ENCODE data around the gene RFTN1.
A peak's percentile ranks its signal among the peaks of the same experiment; 100 is the strongest.

Gene RFTN1

DNA sequence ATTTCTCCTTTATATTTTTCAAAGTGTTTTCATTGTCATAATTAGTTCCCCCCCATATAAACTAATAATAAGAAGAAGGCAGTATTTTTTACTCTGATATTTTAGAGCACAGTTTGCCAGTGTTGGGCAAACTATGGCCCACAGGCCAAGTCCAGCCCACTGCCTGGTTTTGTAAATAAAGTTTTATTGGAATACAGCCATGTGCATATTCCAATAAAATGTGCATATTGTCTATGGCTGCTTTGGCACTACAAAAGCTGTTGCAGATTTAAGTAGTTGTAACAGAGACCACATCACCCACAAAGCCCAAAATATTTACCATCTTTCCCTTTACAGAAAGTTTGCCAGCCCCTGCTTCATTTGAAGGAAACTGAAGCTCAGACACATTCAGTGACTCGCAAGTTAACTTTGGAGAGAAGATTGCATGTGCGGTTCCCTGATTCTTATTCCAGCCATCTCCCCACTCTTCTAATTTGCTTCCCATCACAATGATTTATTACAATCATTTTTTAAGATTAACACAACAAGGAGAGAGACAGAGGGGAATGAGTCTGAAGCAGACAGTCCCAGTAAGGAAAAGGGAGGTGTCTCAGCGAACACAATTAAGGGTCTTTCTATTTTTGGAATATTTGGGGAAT is 48.9 kb downstream of the RFTN1 start:
- DNase-seq (ENCODE audit: low spot score), result no peak

DNA sequence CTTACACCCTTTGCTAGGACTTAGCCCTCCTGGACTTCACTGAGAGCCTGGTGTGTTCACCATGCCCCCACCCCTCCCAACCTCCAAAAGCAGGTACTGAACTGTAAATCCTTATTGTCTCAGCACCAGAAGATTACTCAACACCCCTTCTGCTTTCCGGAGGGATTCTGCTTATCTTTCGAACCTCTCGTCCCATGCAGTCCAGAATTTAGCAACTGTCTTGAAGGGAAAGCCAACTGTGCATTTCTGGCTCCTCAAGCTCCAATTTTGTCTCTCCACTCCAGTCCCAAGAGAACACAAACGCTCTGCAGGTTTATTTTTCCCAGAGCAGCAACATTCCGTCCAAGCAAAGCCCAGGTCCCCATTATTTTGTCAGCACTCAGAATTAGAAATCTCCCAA is 49.6 kb downstream of the RFTN1 start:
- DNase-seq (ENCODE audit: low spot score), result no peak

DNA sequence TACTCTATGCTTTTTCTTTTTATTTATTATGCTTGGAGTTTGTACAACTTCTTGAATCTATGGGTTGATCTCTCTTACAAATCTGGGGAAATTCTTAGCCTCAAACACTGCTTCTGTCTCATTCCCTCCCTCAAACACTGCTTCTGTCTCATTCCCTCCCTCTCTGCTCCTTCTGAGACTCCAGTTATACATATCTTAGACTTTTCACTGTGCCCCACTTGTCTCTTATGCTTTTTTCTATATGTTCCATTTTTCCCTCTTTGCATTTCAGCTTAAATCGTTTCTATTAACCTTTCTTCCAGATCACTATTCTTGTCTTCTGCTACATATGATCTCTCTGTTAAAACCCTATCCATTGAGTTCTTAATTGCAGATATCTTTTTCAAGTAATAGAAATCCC is 50.4 kb downstream of the RFTN1 start:
- DNase-seq (ENCODE audit: low spot score), result no peak

DNA sequence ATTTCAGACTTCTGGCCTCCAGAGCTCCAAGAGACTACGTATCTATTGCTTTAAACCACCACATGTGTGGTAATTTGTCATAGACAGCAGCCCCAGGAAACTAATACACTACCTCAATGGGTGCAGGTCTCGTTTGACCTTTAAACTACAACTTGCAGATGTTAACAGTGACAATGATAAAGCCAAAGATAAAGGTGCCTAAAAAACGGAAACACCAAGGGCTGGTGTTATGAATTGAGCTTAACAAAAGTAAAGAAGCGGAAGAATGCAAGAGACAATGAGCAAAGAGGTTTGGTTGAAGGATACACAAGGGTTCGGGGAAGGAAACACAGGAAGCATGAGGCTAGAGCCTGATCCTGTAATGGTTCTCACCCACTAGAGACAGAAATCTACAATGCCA is 50.8 kb downstream of the RFTN1 start:
- DNase-seq (ENCODE audit: low spot score), result no peak

DNA sequence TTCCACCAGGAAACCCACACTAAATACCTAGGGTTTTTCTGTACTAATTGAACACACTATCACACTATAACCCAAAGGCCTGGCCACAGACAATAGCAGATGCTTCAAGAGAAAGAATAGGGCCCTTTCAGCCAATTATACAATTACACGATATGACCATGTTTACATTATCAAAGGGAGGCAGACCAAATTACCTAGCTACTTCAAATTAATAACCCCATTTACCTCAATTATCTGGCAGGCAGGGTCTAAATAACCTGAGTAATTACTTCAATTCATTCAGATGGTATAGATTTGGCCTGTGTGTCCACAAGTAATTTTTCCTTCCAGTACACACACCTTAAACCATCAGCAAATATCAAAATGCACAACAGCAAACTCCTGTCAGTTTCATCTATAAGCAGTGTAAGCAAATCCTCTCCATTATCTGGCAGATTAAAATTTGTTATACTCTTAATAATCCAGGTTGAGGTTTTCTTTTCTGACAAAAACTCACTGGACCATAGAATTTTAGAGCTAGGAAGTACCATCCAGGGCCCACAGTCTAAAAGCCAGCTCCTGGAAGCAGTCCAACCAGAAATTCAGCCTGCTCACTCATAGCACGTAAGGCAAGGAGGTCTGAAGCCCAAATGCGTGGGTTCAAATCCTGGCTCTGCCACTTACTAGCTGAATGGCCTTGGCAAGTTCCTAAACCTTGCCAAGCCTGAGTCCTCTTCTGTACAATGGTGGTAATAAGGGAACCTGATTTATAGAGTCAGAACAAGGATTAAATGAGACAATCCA is 51.8 kb downstream of the RFTN1 start:
- DNase-seq (ENCODE audit: low spot score), result no peak

DNA sequence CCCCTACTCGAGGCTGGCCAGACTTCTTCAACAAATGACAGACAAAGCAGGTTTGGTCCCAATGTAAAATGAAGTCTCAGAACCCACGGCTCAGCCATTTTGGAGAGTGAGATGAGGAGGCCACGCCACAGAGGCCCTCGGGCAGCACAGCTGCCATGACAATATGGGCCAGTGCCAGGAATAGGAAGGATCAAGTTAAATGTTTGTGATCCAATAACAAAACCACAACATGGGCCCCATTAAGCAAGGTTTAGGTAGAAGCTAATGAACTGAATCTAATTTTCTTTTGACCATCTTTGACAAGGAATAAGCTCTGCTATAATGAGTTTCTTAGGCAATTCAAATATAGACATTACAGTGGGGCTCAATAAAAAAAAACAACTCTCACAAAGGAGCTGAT is 52.6 kb downstream of the RFTN1 start:
- DNase-seq (ENCODE audit: low spot score), result no peak

DNA sequence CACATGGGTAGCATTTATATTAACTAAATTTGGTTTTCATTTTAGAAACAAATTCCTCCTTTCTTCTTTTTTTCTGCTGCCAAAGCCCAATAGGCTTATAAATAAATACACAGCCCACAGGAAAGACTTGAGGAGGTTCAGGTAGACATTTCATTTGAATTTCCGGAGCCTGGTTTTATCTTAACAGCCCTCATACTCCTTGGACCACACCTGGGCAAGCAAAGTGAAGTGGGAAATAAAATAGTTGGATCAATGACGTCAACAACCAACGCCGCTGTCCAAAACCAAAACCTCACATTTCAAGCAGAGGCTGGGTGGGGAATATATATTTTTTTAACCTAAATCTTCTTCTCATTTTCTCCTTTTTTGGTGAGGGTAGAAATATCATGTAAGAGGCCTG is 53.2 kb downstream of the RFTN1 start:
- DNase-seq (ENCODE audit: low spot score), result no peak

DNA sequence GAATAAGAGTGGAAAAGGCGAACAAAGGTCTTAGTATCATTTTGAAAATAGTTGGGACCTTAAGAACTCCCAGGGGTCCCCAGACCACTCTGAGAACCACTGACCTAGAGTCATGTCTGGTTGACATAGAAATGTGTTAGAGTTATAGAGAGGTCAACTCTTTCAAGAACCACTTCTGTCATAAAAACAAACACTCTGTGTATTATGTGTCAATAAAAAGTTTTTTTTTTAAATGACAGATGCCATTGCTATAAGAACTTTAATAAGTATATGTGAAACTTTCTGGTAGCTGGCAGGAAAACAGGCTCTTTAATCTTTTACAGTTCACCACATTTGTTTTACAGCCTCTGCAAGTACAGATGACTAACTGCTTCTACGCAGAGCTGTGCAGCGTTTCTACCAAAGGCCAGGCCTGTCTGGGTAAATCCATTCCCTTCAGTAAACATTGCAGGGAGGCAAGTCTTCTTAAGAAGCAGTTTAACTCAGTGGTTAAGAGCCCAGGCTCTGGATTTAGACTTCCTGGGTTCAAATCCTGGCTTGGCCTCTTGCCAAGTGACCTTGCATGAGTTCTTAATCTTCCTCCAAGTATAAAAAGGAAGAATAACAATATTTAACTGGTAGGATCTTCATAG is 56.6 kb downstream of the RFTN1 start:
- DNase-seq (ENCODE audit: low spot score), result no peak

DNA sequence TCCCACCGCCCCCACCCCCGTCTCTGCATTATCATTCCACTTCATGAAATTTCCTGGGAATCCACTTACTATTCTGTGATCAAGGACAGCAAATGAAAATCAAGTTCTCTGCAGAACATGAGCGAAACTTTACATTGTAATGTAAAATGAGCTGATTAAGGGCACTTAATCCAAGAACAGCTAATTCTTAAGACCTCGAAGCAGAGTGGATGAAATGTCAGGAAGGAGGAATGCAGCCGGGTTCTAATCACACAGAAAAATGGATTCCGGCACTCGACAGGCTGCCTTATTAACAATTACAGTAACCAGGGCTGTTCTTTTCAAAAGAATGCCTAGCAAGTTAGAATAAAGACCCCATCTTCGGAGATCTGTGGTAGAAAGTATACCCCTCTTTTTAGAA is 57.5 kb downstream of the RFTN1 start:
- DNase-seq (ENCODE audit: low spot score), result no peak

DNA sequence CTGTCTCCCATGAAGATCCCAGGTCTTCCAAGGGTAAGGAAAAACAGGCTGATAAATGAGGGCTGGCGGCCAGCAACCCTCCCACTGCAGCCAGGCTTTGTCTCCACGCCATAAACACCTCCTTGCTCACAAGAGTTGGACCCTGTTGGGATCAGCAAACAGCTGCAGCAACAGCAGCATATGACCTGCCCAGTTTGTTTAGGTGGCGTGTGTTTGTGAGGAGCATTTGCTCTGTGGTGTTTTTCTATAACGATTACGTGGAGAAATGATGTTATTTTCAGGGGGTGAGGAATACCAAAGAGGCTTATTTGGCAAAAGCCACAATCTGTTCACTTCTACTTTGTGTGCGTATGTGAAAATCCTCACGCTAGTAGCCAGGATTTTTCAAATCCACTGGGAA is 58.5 kb downstream of the RFTN1 start:
- no peak for DNase-seq (ENCODE audit: low spot score)

DNA sequence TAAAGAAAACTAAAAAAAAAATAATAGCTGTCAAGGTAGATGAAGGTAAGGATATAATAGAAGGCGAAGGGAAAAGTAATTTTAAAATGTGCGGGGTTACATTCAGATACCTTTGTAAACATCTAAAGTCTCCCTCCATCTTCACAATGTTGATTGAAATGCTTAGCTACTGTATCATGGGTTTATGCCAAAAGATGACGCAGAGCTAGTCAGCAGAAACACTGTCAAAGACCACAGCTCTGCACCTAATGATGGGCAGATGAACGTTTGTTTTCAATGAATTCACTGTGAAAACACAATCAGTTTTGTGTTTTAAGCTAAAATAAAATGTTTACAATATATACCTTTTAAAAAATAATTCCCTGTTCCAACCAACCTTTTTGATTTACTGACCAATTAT is 61.2 kb downstream of the RFTN1 start:
- no peak for DNase-seq (ENCODE audit: low spot score)

DNA sequence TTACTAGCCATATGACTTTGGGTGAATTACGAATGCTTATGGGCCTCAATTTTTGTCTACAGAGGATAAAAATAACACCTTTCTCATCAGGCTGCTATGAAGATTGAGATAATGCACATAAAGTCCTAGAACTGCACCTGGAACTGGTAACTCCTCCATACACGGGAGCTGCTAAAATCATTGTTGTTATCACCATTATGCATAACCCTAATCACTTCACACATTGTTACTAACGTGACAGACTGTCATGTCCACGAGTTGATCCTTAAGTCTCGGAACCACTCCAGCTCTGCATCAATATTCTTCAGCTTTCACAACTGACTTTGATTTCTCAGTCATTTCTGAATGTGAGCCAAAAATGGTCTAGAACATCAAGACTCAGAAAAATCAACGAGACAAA is 64.1 kb downstream of the RFTN1 start:
- DNase-seq (ENCODE audit: low spot score), result no peak

DNA sequence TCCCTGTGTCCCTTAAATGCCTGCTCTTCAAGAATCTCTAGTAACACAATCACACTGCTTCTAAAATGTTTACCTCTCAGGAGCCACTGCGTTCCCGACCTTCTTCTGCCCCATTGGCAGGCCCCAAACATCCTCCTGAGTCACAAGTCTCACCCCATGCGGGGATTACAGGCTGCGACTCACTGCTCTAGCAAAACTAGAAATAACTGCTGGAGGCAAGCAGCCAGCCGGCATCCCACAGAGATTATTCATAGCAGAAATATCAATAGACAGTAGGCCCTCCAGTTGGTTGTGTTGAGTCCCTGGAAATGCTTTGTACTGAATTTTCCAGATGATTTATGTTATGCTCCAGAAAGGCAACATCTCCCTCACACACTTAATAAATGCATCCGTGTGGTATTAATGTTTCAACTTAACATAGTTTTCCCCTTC is 64.8 kb downstream of the RFTN1 start:
- DNase-seq (ENCODE audit: low spot score), result no peak

DNA sequence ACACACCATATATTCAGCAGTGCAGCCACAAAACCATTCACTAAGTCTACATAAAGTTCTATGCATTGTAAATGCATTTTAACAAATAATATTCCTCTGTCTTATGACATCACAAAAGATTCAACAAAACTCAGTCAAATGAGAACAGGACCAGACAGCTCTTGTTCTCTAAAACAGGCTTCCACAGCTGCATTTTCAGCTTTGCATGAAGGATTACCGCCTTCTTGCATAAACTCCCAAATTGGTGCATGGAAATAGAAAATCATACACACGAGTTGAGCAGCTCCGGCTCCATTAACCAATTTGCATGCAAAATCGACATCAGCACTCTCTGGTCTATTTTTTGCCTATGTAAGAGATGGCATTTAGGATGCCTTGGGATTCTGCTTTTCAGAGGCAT is 66.4 kb downstream of the RFTN1 start:
- peak; percentile 37 for DNase-seq (ENCODE audit: low spot score)

DNA sequence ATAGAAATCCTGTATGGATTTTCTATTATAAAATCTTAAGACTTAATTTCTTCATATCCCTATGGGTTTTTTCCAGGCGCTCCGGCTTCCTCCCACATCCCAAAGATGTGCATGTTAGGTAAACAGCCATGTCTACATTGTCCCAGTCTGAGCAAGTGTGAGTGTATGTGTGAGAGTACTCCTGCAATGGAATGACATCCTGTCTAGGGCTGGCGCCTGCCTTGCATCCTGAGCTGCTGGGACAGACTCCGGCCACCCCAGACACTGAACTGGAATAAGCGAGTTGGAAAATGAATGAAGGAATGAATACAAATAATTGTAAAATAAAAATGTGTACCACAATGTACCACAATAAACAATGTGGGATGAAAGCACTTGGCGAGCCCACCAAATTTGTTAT is 69.2 kb downstream of the RFTN1 start:
- DNase-seq (ENCODE audit: low spot score), result no peak

DNA sequence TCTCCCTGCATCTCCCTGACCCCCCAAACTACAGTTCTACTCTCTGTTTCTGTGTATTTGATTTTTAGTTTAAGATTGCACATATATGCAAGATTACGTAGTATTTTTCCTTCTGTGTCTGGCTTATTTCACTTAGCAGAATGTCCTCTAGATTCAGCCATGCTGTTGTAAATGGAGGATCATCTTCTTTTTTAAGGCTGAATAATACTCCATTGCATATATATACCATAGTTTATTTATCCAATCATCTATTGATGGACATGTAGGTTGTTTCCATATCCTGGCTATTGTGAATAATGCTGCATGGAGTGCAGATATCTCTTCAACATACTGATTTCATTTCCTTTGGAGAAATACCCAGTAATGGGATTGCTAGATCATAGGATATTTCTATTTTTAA is 70.8 kb downstream of the RFTN1 start:
- no peak for DNase-seq (ENCODE audit: low spot score)

DNA sequence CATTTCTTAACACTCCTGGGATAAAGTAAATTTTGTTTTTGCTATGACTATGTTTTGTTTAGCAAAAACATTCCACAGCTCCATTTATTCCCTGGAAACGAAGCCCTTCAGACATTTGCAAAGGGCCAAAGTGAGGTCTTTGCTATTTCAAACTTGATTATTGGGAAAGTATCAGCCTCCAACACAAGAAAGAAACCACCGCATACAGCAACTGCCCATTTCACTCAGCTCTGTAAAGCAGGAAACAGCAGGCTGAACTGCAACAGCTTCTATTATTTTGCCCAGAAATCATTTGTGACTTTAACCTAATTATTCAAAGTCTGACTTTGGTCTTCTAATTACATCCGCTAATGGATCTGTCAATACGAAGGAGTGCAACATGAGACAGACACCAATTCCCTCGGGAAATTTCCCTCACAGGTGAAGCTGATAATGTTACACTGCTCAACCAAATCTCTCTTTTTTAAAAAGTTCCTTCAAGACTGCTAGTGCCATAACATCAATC is 72.1 kb downstream of the RFTN1 start:
- DNase-seq (ENCODE audit: low spot score), result no peak

DNA sequence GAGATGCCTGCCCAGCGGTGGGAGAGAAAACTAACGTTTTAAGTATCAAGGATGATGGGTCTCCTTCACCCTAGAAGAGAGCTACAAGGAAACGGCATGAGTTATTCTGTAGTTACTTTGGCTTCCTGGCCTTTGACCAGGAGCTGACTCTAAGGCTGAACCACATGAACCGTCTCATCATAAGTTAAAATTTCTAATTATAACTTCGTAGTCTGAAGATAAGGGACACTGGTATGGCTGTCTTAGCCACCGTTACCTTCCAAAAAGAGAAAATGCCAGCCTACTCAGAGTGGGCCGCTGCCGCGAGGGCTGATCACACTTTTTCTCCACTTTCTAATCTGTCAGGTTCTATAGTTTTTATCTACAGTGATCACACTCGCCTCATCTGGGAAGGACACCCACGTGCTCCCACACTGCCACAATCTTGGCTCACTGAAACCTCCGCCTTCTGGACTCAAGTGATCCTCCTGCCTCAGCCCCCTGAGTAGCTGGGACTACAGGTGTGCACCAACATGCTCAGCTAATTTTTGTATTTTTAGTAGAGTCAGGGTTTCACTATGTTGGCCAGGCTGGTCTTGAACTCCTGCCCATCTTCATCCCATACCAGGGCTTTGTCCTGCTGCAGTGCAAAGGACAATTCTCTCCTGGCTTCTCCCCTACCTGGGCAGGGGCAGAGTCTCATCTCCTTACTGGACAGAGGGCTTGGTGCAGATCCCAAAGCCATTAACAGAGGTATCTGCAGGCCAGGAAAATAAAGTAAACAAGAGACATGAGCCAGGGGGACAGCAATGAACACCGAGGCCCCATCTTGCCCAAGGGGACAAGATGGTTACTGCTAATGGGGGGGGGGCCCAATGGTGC is 73.4 kb downstream of the RFTN1 start:
- no peak for DNase-seq (ENCODE audit: low spot score)

DNA sequence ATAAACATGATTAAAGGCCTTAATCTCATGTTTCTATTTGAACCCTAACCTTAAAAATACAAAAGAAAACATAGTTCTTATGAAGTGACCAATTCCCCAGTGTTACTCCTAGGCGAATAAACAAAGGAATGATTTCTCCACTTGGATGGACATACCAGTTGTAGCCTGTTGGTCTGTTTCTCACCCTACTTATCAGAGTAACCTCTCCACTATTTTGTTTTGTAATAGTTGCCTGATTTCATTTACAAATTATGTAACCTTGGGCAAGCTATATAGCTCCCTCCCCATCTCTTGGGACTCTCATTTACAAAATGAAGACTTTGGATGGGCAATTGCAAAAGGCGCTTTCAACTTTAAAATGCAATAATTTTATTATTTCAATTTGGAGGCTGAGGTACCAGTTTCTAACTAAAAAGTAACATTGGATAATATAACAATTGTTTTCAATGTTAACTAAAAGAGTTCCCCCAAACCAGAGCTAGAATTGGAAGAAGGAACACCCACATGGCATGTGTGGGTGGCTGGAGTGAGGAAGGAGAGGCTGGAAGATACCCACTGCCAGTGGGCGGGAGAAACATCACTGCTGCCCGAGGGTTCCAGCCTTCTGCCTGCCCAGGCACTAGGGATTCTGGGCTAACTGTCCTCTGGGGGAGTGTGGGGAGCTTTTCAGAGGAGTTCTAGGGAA is 74.2 kb downstream of the RFTN1 start:
- DNase-seq (ENCODE audit: low spot score), result no peak

DNA sequence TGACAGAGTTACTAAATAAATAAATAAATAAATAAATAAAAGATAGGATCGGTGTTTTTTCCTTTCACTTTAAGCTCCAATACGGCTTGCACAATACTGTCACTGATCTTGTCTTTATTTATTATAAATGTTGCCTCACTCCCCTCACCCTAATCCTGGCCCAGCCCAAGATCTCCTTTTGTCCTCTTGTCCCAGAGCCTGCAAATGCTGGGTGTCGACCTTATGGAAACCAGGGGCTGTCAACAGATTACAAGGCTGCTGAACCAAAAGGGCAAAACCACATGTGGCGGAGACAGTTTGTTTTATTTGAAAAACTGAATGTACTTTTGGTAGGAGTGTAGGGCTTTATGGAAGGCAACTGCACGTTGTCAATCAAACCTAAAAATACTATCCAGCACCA is 75.9 kb downstream of the RFTN1 start:
- DNase-seq (ENCODE audit: low spot score), result no peak

DNA sequence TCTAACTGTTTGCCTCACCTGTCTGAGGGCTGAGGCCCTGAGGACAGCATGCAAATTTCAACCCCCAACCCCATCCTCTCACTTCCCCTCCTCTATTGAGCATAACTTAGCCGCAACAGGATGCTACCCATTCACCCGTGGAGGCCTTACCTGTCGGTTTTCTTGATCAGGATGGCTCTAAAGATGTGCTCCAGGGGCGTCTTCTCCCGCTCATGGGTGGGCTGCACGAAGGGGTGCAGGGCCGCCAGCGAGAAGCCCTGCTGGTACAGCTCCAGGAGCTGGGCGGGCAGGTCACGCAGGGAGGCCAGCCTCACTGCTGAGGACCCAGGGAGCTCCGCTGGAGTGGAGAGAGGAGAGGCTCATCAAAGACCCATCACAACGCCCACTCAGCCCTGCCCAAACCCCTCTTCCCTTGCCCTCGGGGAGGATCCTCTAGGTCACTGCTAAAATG is 79.8 kb downstream of the RFTN1 start:
- DNase-seq (ENCODE audit: low spot score), result peak; percentile 52

DNA sequence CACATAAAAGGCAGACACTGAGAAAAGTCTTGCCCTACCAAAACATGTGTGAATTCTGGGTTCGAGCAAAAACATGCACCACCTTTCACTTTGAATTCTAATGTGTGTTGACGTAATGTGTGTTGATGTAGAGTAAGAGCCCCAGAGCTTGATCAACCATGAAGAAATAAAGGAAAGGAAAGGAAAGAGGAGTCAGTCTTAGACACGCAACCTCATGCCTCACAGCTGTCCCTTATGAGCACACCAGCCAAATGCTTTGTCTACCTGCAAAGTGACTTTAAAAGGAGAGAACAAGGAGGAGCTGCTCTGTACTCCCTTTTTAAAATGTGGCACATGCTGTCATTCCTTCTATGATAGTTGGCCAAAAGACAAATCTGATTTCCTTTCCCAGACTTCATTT is 80.8 kb downstream of the RFTN1 start:
- DNase-seq (ENCODE audit: low spot score), result no peak

Data from germinal center (tissue), 1 donor.